ENCODE data around the gene CSTA. TPM values are rescaled to one million over a fixed set of nuclear protein-coding genes. Genes with fewer than 3 reads are reported as not detected.
"Not testable (repeated sequence)": the region's sequence is repeated elsewhere in the genome, so short reads cannot be mapped to it uniquely, and the experiment has no call there.

The CSTA gene
- total and polyA plus RNA-seq, 4 donors: 3.6 to 11.4 (median 7.5) TPM

GRCh38 chr3:122358703-122359032 lies 33.6 kb downstream of the CSTA start:
- no peaks in the 10 kb centered on the region for H3K9me3 ChIP-seq (ENCODE audit: control insufficient read depth, low read length)
- no peaks in the 10 kb centered on the region for H3K4me1 ChIP-seq (ENCODE audit: control insufficient read depth in 1 of 2, insufficient read depth in 2 of 2, low read length in 2 of 2)
- intact Hi-C loops (cut with DNase I): no loop called here
- no peaks in the 10 kb centered on the region for H3K27me3 ChIP-seq (ENCODE audit: control insufficient read depth in 1 of 2, insufficient read depth in 2 of 2, low read length in 1 of 2)
- H3K36me3 ChIP-seq (ENCODE audit: control insufficient read depth in 1 of 2, insufficient read depth in 2 of 2, low read length in 1 of 2): peaks cover 0 to 6% of the 10 kb centered on the region in 2 donors
- no peak overlapping the region for H3K4me3 ChIP-seq (ENCODE audit: low read length in 2 of 2)
- DNase-seq: no peak
- WGBS, 2 donors: 85 to 96% methylated on average over 2 of the region's 2 CpGs
- H3K27ac ChIP-seq (ENCODE audit: low read depth in 1 of 2, low read length in 2 of 2): no peak overlapping the region
- ATAC-seq (ENCODE audit: low FRiP score): no peak

GRCh38 chr3:122362026-122362425 lies 37.0 kb downstream of the CSTA start:
- H3K4me1 ChIP-seq (ENCODE audit: control insufficient read depth in 1 of 2, insufficient read depth in 2 of 2, low read length in 2 of 2): no peaks in the 10 kb centered on the region
- no peak overlapping the region for H3K4me3 ChIP-seq (ENCODE audit: low read length in 2 of 2)
- peaks cover 0 to 14% of the 10 kb centered on the region in 2 donors for H3K36me3 ChIP-seq (ENCODE audit: control insufficient read depth in 1 of 2, insufficient read depth in 2 of 2, low read length in 1 of 2)
- intact Hi-C loops (cut with DNase I): no loop called here
- H3K27ac ChIP-seq (ENCODE audit: low read depth in 1 of 2, low read length in 2 of 2): no peak overlapping the region
- DNase-seq (no peak), ATAC-seq (ENCODE audit: low FRiP score) (no peak)
- no peaks in the 10 kb centered on the region for H3K9me3 ChIP-seq (ENCODE audit: control insufficient read depth, low read length)
- H3K27me3 ChIP-seq (ENCODE audit: control insufficient read depth in 1 of 2, insufficient read depth in 2 of 2, low read length in 1 of 2): no peaks in the 10 kb centered on the region
- 90 to 91% methylated on average over 2 of the region's 2 CpGs for WGBS, 2 donors

- DNase-seq (no peak), ATAC-seq (ENCODE audit: low FRiP score) (no peak)
- Histone ChIP-seq H3K4me3 (ENCODE audit: low read length in 2 of 2) (no peak overlapping the region), H3K27ac (ENCODE audit: low read depth in 1 of 2, low read length in 2 of 2) (no peak overlapping the region), H3K9me3 (ENCODE audit: control insufficient read depth, low read length) (no peaks in the 10 kb centered on the region), H3K4me1 (ENCODE audit: control insufficient read depth in 1 of 2, insufficient read depth in 2 of 2, low read length in 2 of 2) (no peaks in the 10 kb centered on the region), H3K27me3 (ENCODE audit: control insufficient read depth in 1 of 2, insufficient read depth in 2 of 2, low read length in 1 of 2) (no peaks in the 10 kb centered on the region), H3K36me3 (ENCODE audit: control insufficient read depth in 1 of 2, insufficient read depth in 2 of 2, low read length in 1 of 2) (peaks cover 0 to 14% of the 10 kb centered on the region in 2 donors)
- 97 to 98% methylated on average over 2 of the region's 2 CpGs for WGBS, 2 donors
- intact Hi-C loops (cut with DNase I): no loop called here
Observed at GRCh38 chr3:122364490-122364889, 39.4 kb downstream of the CSTA start.

GRCh38 chr3:122365073-122365472 lies 40.0 kb downstream of the CSTA start:
- intact Hi-C loops (cut with DNase I): no loop called here
- Histone ChIP-seq H3K36me3 (ENCODE audit: control insufficient read depth in 1 of 2, insufficient read depth in 2 of 2, low read length in 1 of 2) (peaks cover 0 to 14% of the 10 kb centered on the region in 2 donors), H3K27ac (ENCODE audit: low read depth in 1 of 2, low read length in 2 of 2) (no peak overlapping the region), H3K27me3 (ENCODE audit: control insufficient read depth in 1 of 2, insufficient read depth in 2 of 2, low read length in 1 of 2) (no peaks in the 10 kb centered on the region), H3K4me3 (ENCODE audit: low read length in 2 of 2) (no peak overlapping the region), H3K4me1 (ENCODE audit: control insufficient read depth in 1 of 2, insufficient read depth in 2 of 2, low read length in 2 of 2) (no peaks in the 10 kb centered on the region), H3K9me3 (ENCODE audit: control insufficient read depth, low read length) (no peaks in the 10 kb centered on the region)
- no peak for DNase-seq
- ATAC-seq (ENCODE audit: low FRiP score): no peak
- WGBS, 2 donors: 87 to 89% methylated on average over 1 of the region's 1 CpG

GRCh38 chr3:122365582-122366378 lies 40.7 kb downstream of the CSTA start:
- H3K4me1 ChIP-seq (ENCODE audit: control insufficient read depth in 1 of 2, insufficient read depth in 2 of 2, low read length in 2 of 2); H3K4me3 ChIP-seq (ENCODE audit: low read length in 2 of 2); H3K9me3 ChIP-seq (ENCODE audit: control insufficient read depth, low read length); ATAC-seq (ENCODE audit: low FRiP score); H3K27me3 ChIP-seq (ENCODE audit: control insufficient read depth in 1 of 2, insufficient read depth in 2 of 2, low read length in 1 of 2); DNase-seq; intact Hi-C loops (cut with DNase I); H3K27ac ChIP-seq (ENCODE audit: low read depth in 1 of 2, low read length in 2 of 2): not testable (repeated sequence)
- H3K36me3 ChIP-seq (ENCODE audit: control insufficient read depth in 1 of 2, insufficient read depth in 2 of 2, low read length in 1 of 2): peaks cover 0 to 14% of the 10 kb centered on the region in 2 donors
- 94 to 95% methylated on average over 10 of the region's 10 CpGs for WGBS, 2 donors

GRCh38 chr3:122366379-122366749 lies 41.3 kb downstream of the CSTA start:
- intact Hi-C loops (cut with DNase I): no loop called here
- no peaks in the 10 kb centered on the region for H3K9me3 ChIP-seq (ENCODE audit: control insufficient read depth, low read length)
- H3K27me3 ChIP-seq (ENCODE audit: control insufficient read depth in 1 of 2, insufficient read depth in 2 of 2, low read length in 1 of 2): no peaks in the 10 kb centered on the region
- peaks cover 0 to 12% of the 10 kb centered on the region in 2 donors for H3K36me3 ChIP-seq (ENCODE audit: control insufficient read depth in 1 of 2, insufficient read depth in 2 of 2, low read length in 1 of 2)
- 92 to 95% methylated on average over 5 of the region's 5 CpGs for WGBS, 2 donors
- H3K27ac ChIP-seq (ENCODE audit: low read depth in 1 of 2, low read length in 2 of 2): no peak overlapping the region
- no peaks in the 10 kb centered on the region for H3K4me1 ChIP-seq (ENCODE audit: control insufficient read depth in 1 of 2, insufficient read depth in 2 of 2, low read length in 2 of 2)
- ATAC-seq (ENCODE audit: low FRiP score): no peak
- H3K4me3 ChIP-seq (ENCODE audit: low read length in 2 of 2): no peak overlapping the region
- no peak for DNase-seq

GRCh38 chr3:122374034-122374433 lies 49.0 kb downstream of the CSTA start:
- Histone ChIP-seq H3K36me3 (ENCODE audit: control insufficient read depth in 1 of 2, insufficient read depth in 2 of 2, low read length in 1 of 2) (peaks cover 0 to 3% of the 10 kb centered on the region in 2 donors), H3K4me1 (ENCODE audit: control insufficient read depth in 1 of 2, insufficient read depth in 2 of 2, low read length in 2 of 2) (no peaks in the 10 kb centered on the region), H3K27me3 (ENCODE audit: control insufficient read depth in 1 of 2, insufficient read depth in 2 of 2, low read length in 1 of 2) (no peaks in the 10 kb centered on the region), H3K27ac (ENCODE audit: low read depth in 1 of 2, low read length in 2 of 2) (no peak overlapping the region), H3K4me3 (ENCODE audit: low read length in 2 of 2) (no peak overlapping the region), H3K9me3 (ENCODE audit: control insufficient read depth, low read length) (no peaks in the 10 kb centered on the region)
- intact Hi-C loops (cut with DNase I): no loop called here
- DNase-seq: no peak
- ATAC-seq (ENCODE audit: low FRiP score): no peak
- WGBS, 2 donors: 95 to 100% methylated on average over 1 of the region's 1 CpG

- Histone ChIP-seq H3K27ac (ENCODE audit: low read depth in 1 of 2, low read length in 2 of 2) (no peak overlapping the region), H3K9me3 (ENCODE audit: control insufficient read depth, low read length) (no peaks in the 10 kb centered on the region), H3K4me3 (ENCODE audit: low read length in 2 of 2) (no peak overlapping the region), H3K36me3 (ENCODE audit: control insufficient read depth in 1 of 2, insufficient read depth in 2 of 2, low read length in 1 of 2) (peaks cover 0 to 3% of the 10 kb centered on the region in 2 donors), H3K27me3 (ENCODE audit: control insufficient read depth in 1 of 2, insufficient read depth in 2 of 2, low read length in 1 of 2) (no peaks in the 10 kb centered on the region), H3K4me1 (ENCODE audit: control insufficient read depth in 1 of 2, insufficient read depth in 2 of 2, low read length in 2 of 2) (peaks cover 0 to 4% of the 10 kb centered on the region in 2 donors)
- no peak for DNase-seq
- no peak for ATAC-seq (ENCODE audit: low FRiP score)
- 76 to 82% methylated on average over 4 of the region's 4 CpGs for WGBS, 2 donors
- intact Hi-C loops (cut with DNase I): no loop called here
Observed at GRCh38 chr3:122377975-122378374, 52.9 kb downstream of the CSTA start.
